Erythroblast (primary cell): Measurements from ENCODE around the gene DIRAS1.

Experiments
- GATA1 ChIP-seq: IDR thresholded peaks from 2 replicates; pipeline ENCODE4 v1.6.1; 2011; ENCODE audit warnings: low read depth, mild to moderate bottlenecking, control low read depth, low read length, moderate library complexity
- POLR2A ChIP-seq: IDR thresholded peaks from 2 replicates; pipeline ENCODE4 v1.6.1; 2011; ENCODE audit warnings: mild to moderate bottlenecking, low read length

GRCh38 chr19:2711875-2712205 lies 9.3 kb downstream of the DIRAS1 start:
- no peak for TF ChIP-seq POLR2A
- no peak for TF ChIP-seq GATA1
